HG03565 (cell line): Measurements from ENCODE around the gene CHST2.

Source experiments
- ATAC-seq: cut with Tn5 transposase; IDR thresholded peaks from one replicate; pipeline ENCODE4 v1.9.1; 2021; ENCODE audit warnings: mild to moderate bottlenecking, moderate library complexity; ENCODE audit not compliant: unreplicated experiment

Gene CHST2

DNA sequence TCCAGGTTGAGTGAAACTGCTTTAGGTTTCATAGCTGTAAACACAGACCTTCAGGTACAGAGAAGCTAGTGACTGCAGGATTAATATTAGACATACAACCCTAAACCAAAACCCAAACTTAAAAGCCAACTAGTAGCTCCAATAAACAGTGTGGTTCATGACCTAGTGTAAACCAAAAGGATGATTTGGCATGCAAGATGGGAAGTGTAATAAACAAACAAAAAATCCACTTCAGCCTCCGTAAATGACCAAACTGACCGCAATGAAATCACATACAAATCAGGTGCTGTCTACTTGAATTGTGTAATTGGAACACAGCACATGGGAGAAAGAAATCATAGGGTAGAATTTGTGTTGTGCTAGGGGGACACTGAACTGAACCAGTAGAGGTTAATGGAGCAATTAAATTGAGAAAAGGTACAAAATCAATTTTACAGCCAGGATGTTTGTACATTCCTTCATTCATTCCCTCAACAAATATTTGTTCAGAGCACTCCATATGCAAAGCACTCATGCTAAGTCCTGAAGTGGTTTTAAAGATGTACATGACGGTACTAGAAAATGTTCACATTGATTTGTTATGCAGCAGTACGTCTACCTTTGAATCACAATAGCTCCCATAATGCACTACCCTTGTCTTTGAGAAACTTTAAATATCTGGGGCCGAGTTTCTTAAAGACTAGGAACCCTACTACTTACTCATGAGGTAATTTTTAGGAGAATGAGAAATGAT, 21.4 kb upstream of the CHST2 start:
- ATAC-seq = no peak

DNA sequence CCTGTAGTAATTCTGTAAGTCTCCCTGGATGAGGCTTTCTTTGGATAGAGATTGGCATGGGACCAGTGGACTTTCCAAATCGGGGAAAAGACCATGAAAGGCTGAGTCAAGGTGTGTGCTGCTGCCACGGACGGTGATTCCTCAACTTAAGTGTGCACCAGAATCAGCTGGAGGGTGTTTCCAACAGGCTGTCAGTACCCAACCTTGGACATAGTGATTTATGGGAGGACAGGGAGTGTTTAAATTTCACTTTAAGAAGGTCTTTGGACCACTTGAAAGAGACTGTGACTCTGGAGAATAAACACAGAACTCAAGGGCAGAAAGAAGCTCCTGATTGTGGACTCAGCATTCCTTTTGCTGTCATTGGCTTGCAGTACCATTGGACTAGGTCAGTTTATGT, 20.4 kb upstream of the CHST2 start:
- ATAC-seq = no peak

DNA sequence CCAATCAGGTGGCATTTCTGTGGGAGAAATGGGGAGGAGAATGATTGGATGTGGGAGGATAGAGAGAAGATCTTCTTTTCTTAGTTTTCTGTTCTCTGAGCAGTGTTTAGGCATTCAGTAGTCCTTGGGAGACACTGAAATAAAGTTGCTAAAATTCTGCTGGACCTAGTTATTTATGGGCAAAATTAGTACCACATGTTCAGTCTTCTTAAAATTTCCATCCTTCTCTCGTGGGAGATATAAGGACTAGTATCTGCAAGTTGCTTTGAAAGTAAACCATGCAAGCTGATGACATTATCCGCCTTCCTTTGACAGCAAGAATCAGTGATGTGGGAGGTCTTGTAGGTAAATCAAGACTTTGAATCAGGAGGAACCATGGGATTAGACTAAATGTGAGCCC, 19.9 kb upstream of the CHST2 start:
- ATAC-seq = no peak

DNA sequence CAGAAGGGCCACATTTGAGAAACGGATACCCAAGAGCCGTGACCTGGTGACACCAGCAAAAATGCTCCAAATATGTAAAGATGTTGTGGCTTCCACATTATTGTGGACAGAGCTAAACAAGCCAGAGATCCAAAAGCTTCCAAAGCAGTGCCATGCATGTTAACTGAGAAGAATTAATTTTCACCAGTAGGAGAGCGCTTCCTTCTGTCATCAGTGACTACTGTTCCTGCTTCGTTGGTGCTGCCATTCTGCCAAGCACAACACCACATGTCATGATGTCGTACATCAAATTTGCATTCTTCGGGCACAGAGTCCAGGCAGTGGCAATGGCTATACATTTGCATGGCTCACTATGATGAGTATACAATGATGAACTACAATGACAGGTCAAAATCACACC, 19.1 kb upstream of the CHST2 start:
- no peak for ATAC-seq

DNA sequence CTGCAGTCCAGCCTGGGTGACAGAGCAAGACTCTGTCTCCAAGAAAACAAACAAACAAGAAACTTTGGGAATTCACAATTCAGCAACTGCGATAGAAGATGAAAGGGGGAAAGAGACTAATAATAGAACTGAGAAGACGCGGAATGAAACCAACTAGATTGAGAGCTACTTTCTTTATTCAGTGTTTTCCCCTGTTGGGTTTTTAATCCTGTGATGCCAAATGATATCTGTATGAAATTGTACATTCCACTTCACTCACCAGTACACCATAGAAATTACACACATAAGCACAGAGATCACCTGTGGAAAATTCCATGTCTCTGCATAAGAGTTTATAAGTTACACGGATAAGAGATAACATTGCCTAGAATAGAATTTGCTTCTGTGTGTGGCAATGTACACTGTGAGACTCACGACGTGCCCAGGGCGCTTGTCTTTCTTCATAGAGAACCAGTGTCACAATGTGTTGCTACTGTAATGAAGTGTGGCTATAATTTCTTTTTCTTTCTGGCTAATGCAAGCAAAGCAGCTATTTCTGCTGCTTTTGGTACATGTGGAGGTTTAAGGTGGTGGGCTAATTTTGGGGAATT, 17.7 kb upstream of the CHST2 start:
- ATAC-seq = no peak

DNA sequence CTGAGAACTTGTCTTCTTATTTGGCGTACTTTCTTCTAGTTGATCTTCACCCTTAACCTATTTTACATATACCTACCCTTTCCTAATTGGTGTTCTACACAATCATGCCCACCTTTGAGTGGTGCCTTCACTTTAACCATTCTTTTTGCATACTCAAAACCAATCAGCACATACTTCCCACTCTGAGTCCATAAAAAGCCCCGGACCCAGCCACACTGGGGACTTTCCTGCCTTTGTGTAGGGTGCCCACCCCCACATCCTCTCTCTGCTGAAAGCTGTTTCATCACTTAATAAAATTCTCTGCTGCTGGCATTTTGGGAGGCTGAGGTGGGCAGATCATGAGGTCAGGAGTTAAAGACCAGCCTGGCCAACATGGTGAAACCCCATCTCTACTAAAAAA, 15.9 kb upstream of the CHST2 start:
- no peak for ATAC-seq

DNA sequence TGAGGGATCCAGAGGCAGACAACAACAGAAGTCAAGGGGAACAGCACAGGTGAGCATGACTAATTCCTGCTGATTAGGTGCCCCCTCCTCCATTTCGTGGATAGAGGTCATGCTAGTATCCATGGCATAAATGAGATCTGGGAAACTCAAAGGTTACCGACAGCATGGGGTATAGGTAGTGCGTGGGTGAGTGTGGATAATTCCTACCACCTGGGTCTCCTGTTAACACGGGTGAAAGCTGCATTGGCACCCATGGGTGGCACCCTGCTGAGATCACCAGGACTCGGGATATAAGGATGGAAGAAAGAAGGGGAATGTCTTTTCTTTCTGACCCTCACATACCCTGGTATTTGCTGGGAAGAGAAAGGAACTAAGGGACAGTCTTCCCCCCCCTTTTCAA, 14.4 kb upstream of the CHST2 start:
- ATAC-seq = no peak

DNA sequence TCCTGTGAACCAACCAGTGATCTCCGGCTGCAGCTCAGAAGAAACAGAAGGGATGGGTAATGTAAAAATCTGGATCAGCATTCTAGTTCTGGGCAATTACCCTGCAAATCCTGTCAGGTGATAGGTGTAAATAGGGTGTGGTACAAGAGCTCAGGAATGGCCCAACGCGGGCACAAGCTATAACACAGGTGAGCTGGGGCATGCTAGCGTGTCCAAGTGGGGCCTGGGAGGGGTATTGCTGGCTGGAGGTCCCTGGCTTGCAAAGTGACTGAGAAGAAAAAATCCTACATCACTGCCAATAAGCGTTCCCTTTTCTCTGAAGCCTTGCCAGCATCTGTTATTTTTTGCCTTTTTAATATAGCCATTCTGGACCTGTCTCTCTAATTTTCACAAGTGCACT, 9.7 kb upstream of the CHST2 start:
- no peak for ATAC-seq

DNA sequence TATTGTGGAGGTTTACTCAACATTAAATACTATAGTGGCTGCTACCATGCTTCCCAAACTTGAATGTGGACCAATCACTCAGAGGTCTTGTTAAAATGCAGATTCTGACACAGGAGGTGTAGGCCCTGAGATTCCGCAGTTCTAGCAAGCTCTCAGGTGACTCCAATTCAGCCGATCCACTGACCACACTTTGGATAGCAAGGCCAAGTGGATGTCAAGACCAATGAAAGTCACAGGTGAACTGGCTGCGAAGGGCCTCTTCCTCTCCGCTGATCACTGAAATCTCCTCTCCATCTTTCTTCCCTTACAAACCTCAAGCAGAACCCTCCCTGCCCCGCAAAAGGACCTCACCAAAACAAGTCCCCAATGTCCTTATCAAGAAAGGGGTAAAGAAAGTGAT, 9.2 kb upstream of the CHST2 start:
- no peak for ATAC-seq

DNA sequence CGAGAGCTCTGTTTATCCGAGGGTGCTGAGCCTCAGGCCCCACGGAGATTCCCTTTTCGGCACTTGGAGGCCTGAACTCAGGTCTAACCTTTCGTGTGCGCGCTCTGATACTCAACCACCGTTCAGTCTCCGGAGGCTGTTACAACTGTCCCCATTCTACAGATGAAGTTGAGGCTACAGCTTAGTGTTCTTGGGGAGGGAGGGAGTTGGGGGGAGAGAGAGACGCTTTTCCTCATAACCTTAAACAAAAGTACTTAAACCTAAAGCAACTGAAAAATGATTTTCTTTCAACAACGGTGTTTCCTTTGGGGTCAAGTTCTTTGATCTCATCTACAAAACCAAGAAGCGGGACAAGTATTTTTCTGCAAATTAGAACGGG, 952 bp upstream of the CHST2 start:
- no peak for ATAC-seq

DNA sequence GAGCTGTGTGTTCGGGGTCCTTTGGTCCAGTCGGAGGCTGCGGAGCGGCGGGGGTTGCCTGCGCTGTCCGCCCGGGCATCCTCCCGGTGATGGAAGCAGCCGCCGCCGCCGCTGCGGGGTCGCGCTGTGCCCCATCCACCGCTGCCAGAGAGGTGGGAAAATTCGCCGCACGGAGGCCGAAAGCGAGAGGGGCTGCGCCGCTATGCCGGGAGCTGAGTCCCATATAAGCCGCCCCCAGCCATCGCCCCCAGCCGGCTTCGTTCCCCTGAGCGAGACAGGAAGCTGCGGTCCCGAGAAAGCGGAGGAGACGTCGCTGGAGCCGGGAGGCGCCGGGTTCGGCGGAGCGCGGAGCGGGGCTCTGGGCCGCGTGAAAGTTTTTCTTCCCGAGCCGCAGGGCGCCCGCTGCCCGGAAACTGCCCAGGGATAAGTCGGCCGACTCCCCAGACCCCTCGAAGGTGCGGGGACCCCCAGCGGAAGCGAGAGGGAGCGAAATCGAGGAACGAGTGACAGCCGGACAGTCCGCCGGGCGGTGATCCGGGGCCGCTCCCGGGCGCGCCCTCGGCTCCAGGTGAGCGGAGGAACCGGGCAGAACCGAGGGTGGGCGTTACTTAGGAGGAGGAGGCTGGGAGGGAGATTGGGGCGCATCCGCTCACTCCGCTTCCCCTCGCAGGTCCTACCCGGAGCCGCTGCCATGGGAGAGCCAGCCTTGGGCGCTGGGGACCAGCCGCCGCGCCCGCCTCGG, 574 bp downstream of the CHST2 start:
- no peak for ATAC-seq

DNA sequence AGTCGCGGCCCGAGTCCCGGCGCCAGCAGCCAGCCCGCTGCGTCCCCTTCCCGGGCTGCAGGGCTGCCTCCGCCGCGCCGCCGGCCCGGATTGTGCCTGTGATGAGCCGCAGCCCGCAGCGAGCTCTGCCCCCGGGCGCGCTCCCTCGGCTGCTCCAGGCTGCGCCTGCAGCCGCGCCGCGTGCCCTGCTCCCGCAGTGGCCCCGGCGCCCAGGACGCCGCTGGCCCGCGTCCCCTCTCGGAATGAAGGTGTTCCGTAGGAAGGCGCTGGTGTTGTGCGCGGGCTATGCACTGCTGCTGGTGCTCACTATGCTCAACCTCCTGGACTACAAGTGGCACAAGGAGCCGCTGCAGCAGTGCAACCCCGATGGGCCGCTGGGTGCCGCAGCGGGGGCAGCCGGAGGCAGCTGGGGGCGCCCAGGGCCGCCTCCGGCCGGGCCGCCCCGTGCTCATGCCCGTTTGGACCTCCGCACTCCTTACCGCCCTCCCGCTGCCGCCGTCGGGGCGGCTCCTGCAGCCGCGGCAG, 1.2 kb downstream of the CHST2 start:
- peak; percentile 30 for ATAC-seq

DNA sequence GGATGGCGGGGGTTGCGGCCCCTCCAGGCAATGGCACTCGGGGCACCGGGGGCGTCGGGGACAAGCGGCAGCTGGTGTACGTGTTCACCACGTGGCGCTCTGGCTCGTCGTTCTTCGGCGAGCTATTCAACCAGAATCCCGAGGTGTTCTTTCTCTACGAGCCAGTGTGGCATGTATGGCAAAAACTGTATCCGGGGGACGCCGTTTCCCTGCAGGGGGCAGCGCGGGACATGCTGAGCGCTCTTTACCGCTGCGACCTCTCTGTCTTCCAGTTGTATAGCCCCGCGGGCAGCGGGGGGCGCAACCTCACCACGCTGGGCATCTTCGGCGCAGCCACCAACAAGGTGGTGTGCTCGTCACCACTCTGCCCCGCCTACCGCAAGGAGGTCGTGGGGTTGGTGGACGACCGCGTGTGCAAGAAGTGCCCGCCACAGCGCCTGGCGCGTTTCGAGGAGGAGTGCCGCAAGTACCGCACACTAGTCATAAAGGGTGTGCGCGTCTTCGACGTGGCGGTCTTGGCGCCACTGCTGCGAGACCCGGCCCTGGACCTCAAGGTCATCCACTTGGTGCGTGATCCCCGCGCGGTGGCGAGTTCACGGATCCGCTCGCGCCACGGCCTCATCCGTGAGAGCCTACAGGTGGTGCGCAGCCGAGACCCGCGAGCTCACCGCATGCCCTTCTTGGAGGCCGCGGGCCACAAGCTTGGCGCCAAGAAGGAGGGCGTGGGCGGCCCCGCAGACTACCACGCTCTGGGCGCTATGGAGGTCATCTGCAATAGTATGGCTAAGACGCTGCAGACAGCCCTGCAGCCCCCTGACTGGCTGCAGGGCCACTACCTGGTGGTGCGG, 1.9 kb downstream of the CHST2 start:
- ATAC-seq = peak; percentile 13

DNA sequence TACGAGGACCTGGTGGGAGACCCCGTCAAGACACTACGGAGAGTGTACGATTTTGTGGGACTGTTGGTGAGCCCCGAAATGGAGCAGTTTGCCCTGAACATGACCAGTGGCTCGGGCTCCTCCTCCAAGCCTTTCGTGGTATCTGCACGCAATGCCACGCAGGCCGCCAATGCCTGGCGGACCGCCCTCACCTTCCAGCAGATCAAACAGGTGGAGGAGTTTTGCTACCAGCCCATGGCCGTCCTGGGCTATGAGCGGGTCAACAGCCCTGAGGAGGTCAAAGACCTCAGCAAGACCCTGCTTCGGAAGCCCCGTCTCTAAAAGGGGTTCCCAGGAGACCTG, 2.5 kb downstream of the CHST2 start:
- no peak for ATAC-seq

DNA sequence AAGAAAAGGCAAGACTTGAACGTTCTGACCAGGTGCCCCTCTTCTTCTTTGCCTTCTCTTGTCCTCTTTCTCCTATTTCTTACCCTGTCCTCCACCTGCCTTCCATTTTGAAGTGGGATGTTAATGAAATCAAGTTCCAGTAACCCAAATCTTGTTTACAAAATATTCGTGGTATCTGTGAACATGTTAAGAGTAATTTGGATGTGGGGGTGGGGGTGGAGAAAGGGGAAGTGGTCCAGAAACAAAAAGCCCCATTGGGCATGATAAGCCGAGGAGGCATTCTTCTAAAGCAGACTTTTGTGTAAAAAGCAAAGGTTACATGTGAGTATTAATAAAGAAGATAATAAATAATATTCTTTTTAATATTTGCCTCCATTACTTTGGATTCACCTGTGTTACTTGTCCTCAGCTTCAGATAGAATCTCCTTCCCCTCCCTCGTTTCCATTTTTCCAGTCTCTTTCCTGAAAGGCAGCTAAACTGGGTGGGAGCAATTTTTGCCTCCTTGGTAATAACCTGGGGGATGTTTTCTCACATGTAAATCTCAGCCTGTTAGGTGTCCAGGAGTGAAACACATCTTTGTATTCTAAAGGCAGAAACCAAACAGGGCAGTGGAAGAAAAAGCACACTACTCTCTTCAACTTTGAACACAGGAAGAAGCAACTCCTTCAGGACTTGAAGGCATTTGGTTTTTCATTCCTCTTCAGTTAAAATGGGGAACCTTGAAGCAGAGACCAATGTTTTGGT, 3.2 kb downstream of the CHST2 start:
- ATAC-seq = no peak

DNA sequence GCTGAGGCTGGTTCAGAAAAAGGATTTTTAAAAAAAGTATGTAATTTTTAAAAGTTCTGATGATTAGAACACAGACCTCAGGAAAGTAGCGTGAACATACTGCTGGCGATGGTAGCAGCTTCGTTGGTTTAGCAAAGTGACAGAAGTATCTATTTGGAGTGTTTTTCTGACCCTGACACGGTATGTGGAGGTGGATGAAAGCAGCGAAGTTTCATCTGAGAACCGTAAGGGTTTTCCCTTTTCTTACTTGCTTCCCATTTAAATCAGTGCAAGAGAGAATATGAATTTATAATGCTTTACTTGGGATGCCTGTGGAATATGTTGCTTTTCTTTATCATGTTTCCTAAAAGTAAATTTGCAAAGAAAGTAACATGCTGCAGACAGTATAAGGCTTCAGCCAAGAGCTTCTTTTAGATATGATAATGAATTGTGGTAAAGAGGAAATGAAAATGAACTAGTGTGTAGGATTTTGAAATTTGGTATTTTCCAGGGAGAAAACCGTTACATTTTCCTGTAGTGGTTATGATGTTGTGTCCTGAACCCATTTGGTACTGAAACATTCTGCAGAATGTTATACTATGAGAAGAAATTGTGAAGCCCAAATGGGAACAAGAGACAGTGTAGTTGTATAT, 3.9 kb downstream of the CHST2 start:
- ATAC-seq = peak; percentile 27

DNA sequence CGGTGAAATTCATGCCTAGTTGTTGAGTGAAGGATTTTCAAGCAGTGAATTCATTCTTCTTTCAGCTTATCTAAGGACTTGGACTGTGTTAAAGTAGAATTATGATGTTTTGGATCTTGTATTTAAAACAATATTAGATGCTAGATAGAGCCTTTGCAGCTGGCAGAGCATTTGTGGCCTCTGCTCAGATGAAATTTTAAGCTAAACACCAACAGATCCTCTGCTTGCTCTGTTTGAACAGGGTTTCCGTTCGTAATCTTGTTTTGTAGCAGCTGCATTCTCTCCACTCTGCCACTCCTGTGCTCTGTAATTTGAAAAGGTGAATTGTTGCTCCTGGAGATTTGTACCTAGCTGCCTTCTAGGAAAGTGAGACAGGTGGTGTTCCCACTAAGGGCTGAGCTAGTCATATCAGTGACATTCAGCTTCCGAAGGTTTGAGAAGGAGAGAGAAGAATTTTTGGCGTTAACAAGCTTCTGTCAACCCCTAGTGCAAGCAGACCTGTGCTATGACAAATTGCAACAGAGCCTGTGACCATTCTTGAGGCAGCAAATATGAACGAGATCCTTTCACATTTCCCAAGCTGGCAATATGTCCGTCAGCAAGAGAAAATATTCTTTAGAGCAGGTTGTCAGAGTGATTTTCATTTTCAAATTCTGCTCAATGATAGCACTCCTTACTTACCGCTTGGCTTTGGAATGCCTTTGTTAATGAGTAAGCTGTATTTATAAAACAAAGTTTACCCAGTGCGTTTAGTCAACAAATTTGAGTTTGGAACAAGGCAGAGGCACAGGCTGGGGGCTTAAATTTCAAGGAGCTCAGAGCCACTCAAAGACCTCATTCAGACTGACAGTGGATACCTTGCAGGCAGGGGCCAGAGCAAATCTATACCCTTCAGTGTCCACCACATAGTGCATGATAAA, 5.3 kb downstream of the CHST2 start:
- ATAC-seq = no peak

DNA sequence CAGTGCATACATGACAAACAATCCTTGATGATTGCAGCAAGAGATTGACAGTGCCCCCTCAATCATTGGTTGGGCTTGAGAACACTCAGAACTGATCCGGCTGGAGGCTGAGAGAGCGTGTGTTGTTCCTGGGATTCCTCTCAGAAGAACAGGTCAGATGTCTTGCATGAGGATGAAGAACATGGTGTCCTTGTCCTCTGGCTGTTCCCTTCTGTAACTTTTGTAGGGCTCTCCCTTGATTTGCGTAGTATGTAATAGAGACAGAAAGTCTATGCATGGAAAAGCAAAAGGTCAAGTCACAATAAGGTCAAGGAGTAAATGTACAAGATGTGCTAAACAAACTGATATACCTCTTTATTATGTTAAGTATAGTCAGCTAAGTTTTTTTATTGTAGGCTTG, 8.2 kb downstream of the CHST2 start:
- ATAC-seq = no peak
